ENCODE measurements around the gene LRIG3.

LRIG3 gene

GRCh38 chr12:58894040-58894439 is 26.3 kb downstream of the LRIG3 start:
- Mint-ChIP-seq H3K9me3 (no peaks in the 10 kb centered on the region), H3K4me3 (no peak overlapping the region), H3K27me3 (no peaks in the 10 kb centered on the region), H3K4me1 (no peaks in the 10 kb centered on the region), H3K27ac (no peak overlapping the region), H3K36me3 (no peaks in the 10 kb centered on the region)

DNA sequence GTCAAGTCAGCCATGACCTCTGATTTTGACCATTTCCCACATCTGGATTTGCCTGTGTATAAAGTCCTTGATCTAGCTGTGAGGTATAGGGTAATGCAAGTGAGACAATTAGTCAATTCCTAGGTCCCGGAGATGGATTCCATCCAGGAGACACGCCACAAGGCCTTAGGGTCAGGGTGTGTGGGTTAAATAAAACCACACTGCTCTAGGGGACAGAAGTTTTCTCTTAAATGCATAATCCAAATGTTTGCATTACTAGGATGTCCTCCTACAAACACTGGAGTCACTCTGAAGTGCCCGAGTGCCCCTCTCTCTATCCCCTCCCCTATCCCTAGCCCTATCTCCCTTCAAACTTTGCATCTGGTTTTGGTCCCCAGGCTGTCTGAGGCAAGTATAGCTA is 26.8 kb downstream of the LRIG3 start:
- H3K36me3 Mint-ChIP-seq = no peaks in the 10 kb centered on the region
- no peaks in the 10 kb centered on the region for H3K27me3 Mint-ChIP-seq
- no peaks in the 10 kb centered on the region for H3K4me1 Mint-ChIP-seq
- H3K4me3 Mint-ChIP-seq = no peak overlapping the region
- H3K27ac Mint-ChIP-seq = no peak overlapping the region
- no peaks in the 10 kb centered on the region for H3K9me3 Mint-ChIP-seq

GRCh38 chr12:58889557-58889956 is 30.7 kb downstream of the LRIG3 start:
- H3K4me1 Mint-ChIP-seq = no peaks in the 10 kb centered on the region
- no peaks in the 10 kb centered on the region for H3K36me3 Mint-ChIP-seq
- H3K27ac Mint-ChIP-seq = no peak overlapping the region
- H3K9me3 Mint-ChIP-seq = no peaks in the 10 kb centered on the region
- H3K4me3 Mint-ChIP-seq = no peak overlapping the region
- no peaks in the 10 kb centered on the region for H3K27me3 Mint-ChIP-seq

DNA sequence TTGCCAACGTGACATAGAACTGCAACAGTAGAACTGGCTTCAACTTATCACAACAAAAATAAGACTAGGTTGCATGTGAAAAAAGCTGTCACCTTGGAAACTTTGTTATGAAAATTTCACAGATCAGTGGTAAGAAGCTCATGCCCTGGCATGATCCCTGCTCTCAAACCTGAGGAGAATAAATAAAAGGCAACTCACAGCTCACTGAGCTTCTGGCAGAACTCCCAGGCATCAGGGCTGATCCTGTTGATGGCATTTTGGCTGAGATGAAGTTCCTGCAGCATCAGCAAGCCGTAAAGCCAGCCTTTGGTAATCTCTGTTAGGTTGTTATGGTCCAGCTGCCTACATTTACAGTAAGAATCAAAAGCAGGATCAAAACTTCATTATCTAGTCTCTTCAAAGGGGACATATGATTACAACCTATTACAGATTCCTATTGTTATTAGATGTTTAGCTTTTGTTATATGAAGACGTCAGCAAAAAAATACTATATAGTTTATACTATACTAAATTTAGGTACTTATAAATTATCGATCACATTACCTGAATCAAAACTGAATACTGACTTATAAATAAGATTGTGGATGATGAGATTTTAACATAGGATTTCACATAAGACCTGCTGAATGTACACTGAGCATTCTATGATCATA is 32.0 kb downstream of the LRIG3 start:
- H3K27me3 Mint-ChIP-seq = no peaks in the 10 kb centered on the region
- no peaks in the 10 kb centered on the region for H3K9me3 Mint-ChIP-seq
- no peak overlapping the region for H3K27ac Mint-ChIP-seq
- no peak overlapping the region for H3K4me3 Mint-ChIP-seq
- no peaks in the 10 kb centered on the region for H3K4me1 Mint-ChIP-seq
- no peaks in the 10 kb centered on the region for H3K36me3 Mint-ChIP-seq

- Mint-ChIP-seq H3K4me3 (no peak overlapping the region), H3K36me3 (no peaks in the 10 kb centered on the region), H3K4me1 (no peaks in the 10 kb centered on the region), H3K27me3 (no peaks in the 10 kb centered on the region), H3K27ac (no peak overlapping the region), H3K9me3 (no peaks in the 10 kb centered on the region)
Measured at GRCh38 chr12:58887068-58887467, 33.2 kb downstream of the LRIG3 start.

DNA sequence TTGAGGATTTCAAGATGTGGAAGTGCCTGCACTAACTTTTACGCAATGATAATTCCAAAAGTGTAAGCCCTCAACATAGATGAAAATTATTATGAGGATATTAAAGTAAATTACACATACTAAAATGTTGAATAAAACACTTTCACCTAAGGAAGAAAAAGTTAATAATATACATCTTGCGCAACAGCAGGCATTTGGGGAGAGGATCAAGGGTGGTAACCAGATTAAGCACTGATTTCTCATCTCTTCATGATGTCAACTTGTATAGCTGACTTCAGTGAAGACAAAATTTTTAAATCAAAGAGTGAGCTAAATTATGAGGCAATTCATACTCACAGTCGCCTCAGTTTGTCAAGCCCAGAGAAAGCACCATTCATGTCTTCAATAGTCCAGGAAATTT is 33.8 kb downstream of the LRIG3 start:
- Mint-ChIP-seq H3K27ac (no peak overlapping the region), H3K4me3 (no peak overlapping the region), H3K36me3 (no peaks in the 10 kb centered on the region)

GRCh38 chr12:58884916-58885315 is 35.4 kb downstream of the LRIG3 start:
- Mint-ChIP-seq H3K4me3 (no peak overlapping the region), H3K9me3 (no peaks in the 10 kb centered on the region), H3K4me1 (no peaks in the 10 kb centered on the region), H3K36me3 (no peaks in the 10 kb centered on the region), H3K27me3 (no peaks in the 10 kb centered on the region), H3K27ac (no peak overlapping the region)

More for the DNA sequence above, 33.8 kb downstream of the LRIG3 start:
- H3K27me3 Mint-ChIP-seq = no peaks in the 10 kb centered on the region
- no peaks in the 10 kb centered on the region for H3K9me3 Mint-ChIP-seq
- no peaks in the 10 kb centered on the region for H3K4me1 Mint-ChIP-seq

DNA sequence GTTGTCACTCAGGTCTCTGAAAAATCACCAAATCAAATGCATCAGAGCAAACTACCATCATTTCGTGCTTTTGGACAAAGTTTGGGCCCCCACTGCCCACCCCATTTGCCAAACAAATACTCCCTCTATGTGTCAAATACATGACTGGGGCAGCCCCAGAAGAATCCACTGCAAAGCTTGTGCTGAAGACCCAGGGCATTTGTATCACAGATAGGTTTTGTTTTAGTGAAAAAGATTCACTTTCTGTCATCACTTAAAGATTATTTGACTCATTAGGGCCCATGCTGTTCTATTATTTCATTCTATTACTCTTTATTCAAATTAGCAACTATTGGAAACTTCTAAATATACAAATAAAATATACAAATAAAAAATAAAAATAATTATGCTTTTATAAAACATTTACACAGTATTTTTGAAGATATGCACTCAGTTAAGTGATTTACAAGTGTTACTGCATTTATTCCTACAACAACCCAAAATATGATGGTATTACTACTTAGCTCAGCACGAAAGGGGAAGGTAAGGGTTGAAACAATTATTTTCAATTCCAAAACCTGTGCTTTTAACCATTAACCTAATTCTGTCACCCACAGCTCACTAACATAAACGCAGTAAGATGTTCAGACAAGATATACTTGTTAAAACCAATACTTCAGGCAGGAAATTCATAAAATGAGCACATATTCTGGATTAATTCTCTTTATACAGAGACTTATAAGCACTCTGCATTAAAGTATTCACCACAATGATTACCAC is 36.5 kb downstream of the LRIG3 start:
- Mint-ChIP-seq H3K4me1 (no peaks in the 10 kb centered on the region), H3K4me3 (no peak overlapping the region), H3K36me3 (no peaks in the 10 kb centered on the region), H3K9me3 (no peaks in the 10 kb centered on the region), H3K27me3 (no peaks in the 10 kb centered on the region), H3K27ac (no peak overlapping the region)

GRCh38 chr12:58882826-58883225 is 37.5 kb downstream of the LRIG3 start:
- H3K4me3 Mint-ChIP-seq = no peak overlapping the region
- H3K36me3 Mint-ChIP-seq = no peaks in the 10 kb centered on the region
- H3K27ac Mint-ChIP-seq = no peak overlapping the region
- no peaks in the 10 kb centered on the region for H3K9me3 Mint-ChIP-seq
- H3K27me3 Mint-ChIP-seq = no peaks in the 10 kb centered on the region
- H3K4me1 Mint-ChIP-seq = no peaks in the 10 kb centered on the region

DNA sequence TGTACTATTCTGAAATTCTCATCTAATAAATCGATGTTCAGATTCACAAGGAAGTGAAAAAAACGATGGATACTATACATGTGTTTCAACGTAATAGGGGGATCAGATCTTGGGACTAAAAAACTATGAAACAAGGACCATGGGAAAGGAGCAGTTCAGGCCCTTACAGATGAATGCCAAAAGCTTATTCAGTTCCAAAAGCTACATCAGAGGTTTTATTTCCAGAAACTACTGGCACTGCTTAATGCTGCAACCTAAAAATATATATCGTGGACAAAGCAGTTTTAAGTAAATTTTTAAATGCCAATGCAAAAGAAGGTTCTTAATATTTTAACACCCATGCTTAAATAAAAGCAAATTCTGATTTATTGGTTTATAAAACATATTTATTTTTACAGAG is 38.5 kb downstream of the LRIG3 start:
- Mint-ChIP-seq H3K27me3 (no peaks in the 10 kb centered on the region), H3K27ac (no peak overlapping the region)

DNA sequence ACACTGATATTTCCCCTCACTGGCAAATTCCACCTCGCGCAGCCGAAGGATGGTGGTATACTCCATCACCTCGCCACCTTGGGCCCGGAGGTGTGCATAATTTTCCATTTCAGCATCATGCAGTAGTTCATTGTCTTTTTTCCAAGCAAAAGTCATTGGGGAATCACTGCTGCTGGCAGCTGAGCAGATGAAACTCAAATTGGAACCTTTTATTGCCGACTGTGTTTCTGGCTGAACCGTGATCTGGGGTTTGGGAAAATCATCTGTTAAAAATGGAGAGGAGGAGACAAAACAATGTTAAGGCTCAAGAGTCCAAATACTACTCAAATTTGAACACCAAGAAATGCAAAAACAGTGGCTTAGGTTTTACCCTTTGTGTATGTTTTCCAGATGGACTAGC is 39.7 kb downstream of the LRIG3 start:
- Mint-ChIP-seq H3K27me3 (no peaks in the 10 kb centered on the region), H3K27ac (no peak overlapping the region), H3K4me3 (no peak overlapping the region), H3K9me3 (no peaks in the 10 kb centered on the region), H3K36me3 (no peaks in the 10 kb centered on the region), H3K4me1 (no peaks in the 10 kb centered on the region)

More for the DNA sequence above, 38.5 kb downstream of the LRIG3 start:
- Mint-ChIP-seq H3K4me1 (no peaks in the 10 kb centered on the region), H3K4me3 (no peak overlapping the region), H3K9me3 (no peaks in the 10 kb centered on the region), H3K36me3 (no peaks in the 10 kb centered on the region)

DNA sequence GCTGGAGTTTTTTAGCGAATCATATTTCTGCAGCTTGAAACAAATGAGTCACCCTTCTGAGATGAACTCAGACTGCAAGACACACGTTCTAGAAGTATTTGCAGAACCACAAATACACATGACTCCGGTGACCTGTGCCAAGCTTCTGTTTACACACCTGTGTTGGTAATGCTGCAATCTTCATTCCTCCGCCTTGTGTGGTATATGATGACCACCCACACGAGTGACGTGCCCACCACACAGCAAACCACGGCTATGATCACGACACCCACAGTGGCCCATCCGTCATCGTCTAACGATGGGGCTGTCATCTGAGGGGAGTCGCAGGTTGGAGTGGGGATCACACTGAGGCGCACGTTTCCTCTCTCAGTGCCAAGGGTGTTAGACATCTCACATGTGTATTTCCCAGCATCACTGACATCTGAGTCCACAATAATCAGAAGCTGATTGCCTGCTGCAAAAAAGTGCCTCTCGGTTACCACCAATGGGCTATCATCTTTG is 43.0 kb downstream of the LRIG3 start:
- H3K4me1 Mint-ChIP-seq = no peaks in the 10 kb centered on the region
- no peak overlapping the region for H3K4me3 Mint-ChIP-seq
- no peaks in the 10 kb centered on the region for H3K36me3 Mint-ChIP-seq
- H3K9me3 Mint-ChIP-seq = no peaks in the 10 kb centered on the region
- no peaks in the 10 kb centered on the region for H3K27me3 Mint-ChIP-seq
- H3K27ac Mint-ChIP-seq = no peak overlapping the region

- Mint-ChIP-seq H3K9me3 (no peaks in the 10 kb centered on the region), H3K4me3 (no peak overlapping the region), H3K36me3 (no peaks in the 10 kb centered on the region), H3K27me3 (no peaks in the 10 kb centered on the region), H3K27ac (no peak overlapping the region), H3K4me1 (no peaks in the 10 kb centered on the region)
Measured at GRCh38 chr12:58873496-58873895, 46.8 kb downstream of the LRIG3 start.

GRCh38 chr12:58871556-58871955 is 48.7 kb downstream of the LRIG3 start:
- no peaks in the 10 kb centered on the region for H3K27me3 Mint-ChIP-seq
- no peak overlapping the region for H3K4me3 Mint-ChIP-seq

GRCh38 chr12:58870595-58870994 is 49.7 kb downstream of the LRIG3 start:
- Mint-ChIP-seq H3K36me3 (no peaks in the 10 kb centered on the region), H3K27me3 (no peaks in the 10 kb centered on the region), H3K4me3 (no peak overlapping the region), H3K9me3 (no peaks in the 10 kb centered on the region), H3K4me1 (no peaks in the 10 kb centered on the region), H3K27ac (no peak overlapping the region)

More at GRCh38 chr12:58871556-58871955, 48.7 kb downstream of the LRIG3 start:
- H3K36me3 Mint-ChIP-seq = no peaks in the 10 kb centered on the region
- no peak overlapping the region for H3K27ac Mint-ChIP-seq
- no peaks in the 10 kb centered on the region for H3K9me3 Mint-ChIP-seq
- no peaks in the 10 kb centered on the region for H3K4me1 Mint-ChIP-seq

DNA sequence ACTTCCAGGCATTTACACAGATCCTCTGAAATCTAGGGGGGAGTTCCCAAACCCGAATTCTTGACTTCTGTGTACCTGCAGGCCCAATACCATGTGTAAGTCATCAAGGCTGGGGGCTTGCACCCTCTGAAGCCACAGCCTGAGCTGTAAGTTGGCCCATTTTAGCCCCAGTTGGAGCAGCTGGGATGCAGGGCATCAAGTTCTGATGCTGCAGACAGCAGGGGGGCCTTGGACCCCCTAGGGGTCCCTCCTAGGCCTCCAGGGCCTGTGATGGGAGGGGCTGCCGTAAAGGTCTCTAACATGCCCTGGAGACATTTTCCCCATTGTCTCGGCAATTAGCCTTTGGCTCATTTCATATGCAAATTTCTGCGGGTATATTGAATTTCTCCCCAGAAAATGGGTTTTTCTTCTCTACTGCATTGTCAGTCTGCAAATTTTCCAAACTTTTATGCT is 59.5 kb downstream of the LRIG3 start:
- Mint-ChIP-seq H3K27me3 (no peaks in the 10 kb centered on the region), H3K36me3 (no peaks in the 10 kb centered on the region), H3K4me1 (no peaks in the 10 kb centered on the region)

More for the DNA sequence above, 59.5 kb downstream of the LRIG3 start:
- no peaks in the 10 kb centered on the region for H3K9me3 Mint-ChIP-seq
- no peak overlapping the region for H3K4me3 Mint-ChIP-seq
- H3K27ac Mint-ChIP-seq = no peak overlapping the region

Data from activated naive CD4-positive, alpha-beta T cell treated with anti-CD3 and anti-CD28 coated beads, Interleukin-2, amount 50 U/mL, for 24 hours (primary cell).